Mesenteric fat pad (tissue), 1 donor: ENCODE results near the gene RGL1. TPM values are rescaled to one million over a fixed set of nuclear protein-coding genes. Genes with fewer than 3 reads are reported as not detected.

ENCODE experiments used
- DNase-seq: peaks from one replicate; pipeline ENCODE4 v3.0.0-alpha.2; 2020; ENCODE audit warnings: low spot score
- total RNA-seq: library from RNA; stranded (reverse); fragmentation: NEBNext Ultra II Directional; extraction: Animal tissue kit (Norgen Biotek cat#: 25700); gene quantifications from one replicate; pipeline ENCODE4 v1.2.1, GENCODE V29; 2021
- donor health status: DM: yes; HTN: yes; CAD: no.

The RGL1 gene
- total RNA-seq, 1 donor from 2014 or later, result 80.8 TPM

DNA sequence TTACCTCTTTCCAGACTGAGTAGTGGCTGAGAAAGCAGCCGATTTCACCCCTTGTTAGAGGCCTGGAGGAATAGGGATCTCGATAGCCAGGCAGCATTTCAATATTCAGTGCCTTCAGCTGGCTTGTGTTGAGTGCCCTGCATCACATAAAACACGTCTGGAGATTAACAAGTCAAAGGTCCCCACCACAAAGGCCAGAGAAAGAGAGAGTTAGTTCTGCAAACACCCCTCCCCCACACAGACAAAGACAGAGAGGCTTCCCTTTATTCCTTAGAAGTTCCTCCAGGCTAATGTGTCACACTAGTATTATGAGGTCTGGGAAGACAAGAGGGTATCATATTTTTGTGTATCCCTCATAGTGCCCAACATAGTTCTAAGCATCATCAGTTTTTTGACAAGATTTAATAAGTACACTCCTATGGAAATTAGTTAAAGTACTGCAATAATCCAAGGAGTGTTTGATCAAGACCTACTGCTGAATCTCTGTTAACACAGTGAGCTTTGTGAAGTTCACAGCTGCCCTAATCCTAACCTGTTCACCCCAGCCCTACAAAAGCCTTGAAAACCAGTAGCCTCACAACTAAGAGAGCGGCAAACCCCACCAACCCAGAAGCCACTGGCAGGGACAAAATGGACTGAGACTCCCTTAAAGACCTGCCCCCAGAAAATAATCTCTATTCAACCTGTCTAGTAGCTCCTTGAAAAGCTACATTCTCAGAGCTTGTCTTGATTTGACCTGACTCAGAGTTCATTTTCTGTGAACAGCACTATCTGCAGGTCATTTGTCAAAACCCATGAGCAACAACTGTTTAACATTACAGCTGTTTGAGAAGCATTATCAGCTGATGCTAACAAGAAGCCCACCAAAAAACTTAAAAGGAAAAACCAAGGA is 140.8 kb downstream of the RGL1 start:
- no peak for DNase-seq

GRCh38 chr1:183946320-183946613 is 141.3 kb downstream of the RGL1 start:
- no peak for DNase-seq

GRCh38 chr1:183947988-183948387 is 143.1 kb downstream of the RGL1 start:
- DNase-seq, result no peak

DNA sequence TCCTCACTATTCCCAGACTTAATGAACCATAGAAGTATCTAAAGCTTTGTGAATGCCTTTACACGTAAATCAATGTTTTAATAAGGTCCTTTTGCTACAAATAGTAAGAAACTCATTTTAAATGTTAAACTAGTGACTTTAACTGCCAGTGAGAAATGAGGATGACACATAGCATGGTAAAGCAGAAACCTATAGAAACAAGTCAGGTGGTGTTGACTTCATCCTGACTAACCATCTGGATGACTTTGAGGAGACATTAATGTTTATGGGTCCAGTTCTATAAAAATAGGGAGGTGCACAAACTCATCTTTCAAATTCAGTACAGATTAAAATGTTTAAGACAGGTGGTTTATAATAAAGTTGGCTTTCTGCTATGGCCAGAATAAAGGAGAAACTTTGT is 147.2 kb downstream of the RGL1 start:
- DNase-seq, result no peak

GRCh38 chr1:183953031-183953430 is 148.1 kb downstream of the RGL1 start:
- DNase-seq, result no peak

- no peak for DNase-seq
Measured at GRCh38 chr1:183954496-183954895, 149.6 kb downstream of the RGL1 start.

- DNase-seq, result no peak
Measured at GRCh38 chr1:183956559-183957188, 151.8 kb downstream of the RGL1 start.

- DNase-seq, result no peak
Measured at GRCh38 chr1:183957216-183957830, 152.4 kb downstream of the RGL1 start.

- DNase-seq, result no peak
Measured at GRCh38 chr1:183958958-183959357, 154.0 kb downstream of the RGL1 start.

DNA sequence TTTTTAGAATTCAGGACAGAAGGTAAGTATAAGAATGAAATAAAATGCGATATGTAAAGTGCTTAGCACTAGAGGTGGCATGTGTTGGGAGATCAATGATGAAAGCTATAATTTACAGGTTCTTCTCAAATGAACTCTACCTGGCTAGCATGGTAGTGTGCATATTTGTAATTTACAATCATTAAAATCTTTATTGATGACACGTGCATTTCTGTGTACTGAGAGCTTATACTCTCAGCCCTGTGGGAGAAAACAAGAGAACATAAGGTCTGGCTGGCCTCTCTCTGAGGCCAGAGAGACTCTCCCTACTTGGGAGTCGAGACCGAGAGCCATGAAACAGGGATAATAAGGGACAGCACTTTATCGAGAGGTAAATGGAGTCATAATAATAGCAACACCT is 156.2 kb downstream of the RGL1 start:
- DNase-seq, result no peak

DNA sequence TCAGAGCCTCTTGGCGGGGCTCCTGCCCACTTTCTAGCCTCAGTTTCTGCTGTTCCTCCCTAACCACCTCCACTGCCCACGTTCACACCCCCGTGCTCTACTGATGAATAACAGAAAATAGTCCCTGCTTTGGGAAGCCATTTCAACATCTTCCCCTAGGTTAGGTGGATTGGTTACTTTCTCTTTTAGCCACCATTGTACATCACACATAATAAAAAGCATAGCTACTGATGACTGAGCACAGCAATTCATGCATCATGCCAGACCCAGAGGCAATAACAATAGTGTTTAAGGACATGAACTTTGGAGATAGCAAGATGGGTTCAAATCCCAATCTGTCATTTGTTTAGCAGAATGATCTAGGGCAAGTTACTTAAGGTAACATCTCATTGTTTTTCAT is 158.0 kb downstream of the RGL1 start:
- DNase-seq, result no peak

- no peak for DNase-seq
Measured at GRCh38 chr1:183965726-183966125, 160.8 kb downstream of the RGL1 start.

- no peak for DNase-seq
Measured at GRCh38 chr1:183966487-183966886, 161.6 kb downstream of the RGL1 start.

GRCh38 chr1:183967914-183968313 is 163.0 kb downstream of the RGL1 start:
- DNase-seq, result no peak

DNA sequence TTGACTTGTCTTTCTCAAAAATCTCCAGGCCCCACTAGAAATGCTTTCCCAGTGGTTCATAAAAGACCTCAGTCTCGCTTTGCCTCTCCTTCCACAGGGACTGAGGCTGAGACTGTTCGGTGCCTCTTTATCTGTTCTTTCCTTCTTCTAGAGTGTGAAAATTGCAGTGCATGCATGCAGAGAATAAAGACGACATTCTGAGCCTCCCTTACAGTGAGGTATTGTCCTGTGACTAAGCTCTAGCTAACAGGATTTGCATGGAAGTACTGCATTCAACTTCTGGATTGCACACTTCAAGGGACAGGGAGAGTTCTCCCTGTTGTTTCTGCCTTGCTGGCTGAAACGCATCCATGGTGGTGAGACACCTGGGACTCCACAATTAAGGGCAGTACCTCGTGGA is 163.5 kb downstream of the RGL1 start:
- no peak for DNase-seq

DNA sequence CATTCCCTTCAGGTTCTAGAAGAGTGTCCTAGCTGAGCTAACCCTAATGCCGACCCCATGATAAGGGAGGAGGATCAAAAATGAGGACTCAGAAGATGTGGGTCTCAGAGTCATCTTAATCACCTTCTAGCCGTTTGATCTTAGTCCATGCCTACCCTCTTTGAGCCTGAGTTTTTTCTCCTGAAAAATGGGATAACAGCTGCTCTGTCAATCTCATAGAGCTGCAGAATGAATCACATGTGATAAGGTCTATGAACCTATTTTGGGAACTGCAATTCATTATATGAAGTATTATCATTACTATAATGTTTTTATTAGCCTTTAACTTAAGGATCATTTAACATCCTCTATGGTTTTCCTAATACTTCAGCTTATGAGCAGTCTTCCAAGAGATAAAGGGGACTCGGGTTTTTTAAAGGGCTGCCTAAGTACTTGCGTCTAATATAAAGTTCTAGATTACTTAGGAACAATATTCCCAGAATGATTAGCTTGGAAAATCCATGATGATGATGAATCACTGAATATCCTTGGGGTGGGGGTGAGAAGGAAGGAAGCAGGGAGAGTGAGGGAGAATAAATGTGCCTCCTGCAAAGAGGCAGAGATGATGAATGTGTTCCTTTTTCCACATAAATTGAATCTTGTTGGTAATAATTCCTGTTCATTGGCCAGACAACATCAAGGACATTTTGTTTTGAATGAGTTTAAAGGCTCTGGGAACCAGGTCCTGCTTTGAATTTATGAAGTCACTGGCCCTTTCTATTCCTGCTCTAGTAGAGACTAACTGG is 165.8 kb downstream of the RGL1 start:
- DNase-seq, result no peak

GRCh38 chr1:183975651-183976050 is 170.7 kb downstream of the RGL1 start:
- DNase-seq, result no peak

- no peak for DNase-seq
Measured at GRCh38 chr1:183977717-183978116, 172.8 kb downstream of the RGL1 start.
